ENCODE results near the gene CCL24. TPM values are rescaled to one million over a fixed set of nuclear protein-coding genes. Genes with fewer than 3 reads are reported as not detected.
"Not testable (repeated sequence)": the region's sequence is repeated elsewhere in the genome, so short reads cannot be mapped to it uniquely, and the experiment has no call there.

Gene CCL24
- total RNA-seq, 1 experiment from 2014 or later: not detected

DNA sequence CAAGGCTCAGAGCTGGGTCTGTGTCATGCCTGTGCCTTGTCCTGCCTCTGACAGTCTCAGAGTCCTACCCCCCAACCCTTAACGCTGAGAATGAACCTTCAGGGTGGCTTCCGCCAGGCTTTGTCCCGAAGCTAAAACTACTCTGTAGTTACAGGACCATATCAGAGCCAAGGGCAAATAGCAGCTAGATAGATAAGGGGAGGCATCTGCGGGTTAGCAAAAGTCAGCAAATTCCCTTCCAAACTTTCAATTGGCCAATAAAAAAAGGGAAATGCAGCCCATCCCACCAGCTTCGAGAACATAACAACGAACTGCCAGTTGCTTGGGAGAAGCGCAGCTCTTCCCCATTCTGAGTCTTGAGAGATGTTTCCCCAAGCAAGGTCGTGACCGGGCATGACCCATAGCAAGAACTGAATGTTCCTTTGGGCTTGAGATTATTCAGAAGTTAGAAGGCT, 17.7 kb downstream of the CCL24 start:
- intact Hi-C loops (cut with micrococcal nuclease; ENCODE audit: unreplicated experiment): no loop called here
- CTCF ChIA-PET: no interaction called here
- Histone ChIP-seq H3K27me3 (ENCODE audit: control insufficient read depth, insufficient read depth, low read length) (no peaks in the 10 kb centered on the region), H3K4me1 (ENCODE audit: control insufficient read depth, insufficient read depth, low read length) (no peaks in the 10 kb centered on the region), H3K36me3 (ENCODE audit: control insufficient read depth, insufficient read depth, low read length) (no peaks in the 10 kb centered on the region), H3K9me3 (ENCODE audit: control insufficient read depth, insufficient read depth, low read depth, low read length) (no peaks in the 10 kb centered on the region), H3K27ac (ENCODE audit: low read length) (no peak overlapping the region), H3K4me3 (ENCODE audit: low read depth in 2 of 2, low read length in 2 of 2) (no peak overlapping the region)
- ATAC-seq: no peak
- TF ChIP-seq, protein P1, sequence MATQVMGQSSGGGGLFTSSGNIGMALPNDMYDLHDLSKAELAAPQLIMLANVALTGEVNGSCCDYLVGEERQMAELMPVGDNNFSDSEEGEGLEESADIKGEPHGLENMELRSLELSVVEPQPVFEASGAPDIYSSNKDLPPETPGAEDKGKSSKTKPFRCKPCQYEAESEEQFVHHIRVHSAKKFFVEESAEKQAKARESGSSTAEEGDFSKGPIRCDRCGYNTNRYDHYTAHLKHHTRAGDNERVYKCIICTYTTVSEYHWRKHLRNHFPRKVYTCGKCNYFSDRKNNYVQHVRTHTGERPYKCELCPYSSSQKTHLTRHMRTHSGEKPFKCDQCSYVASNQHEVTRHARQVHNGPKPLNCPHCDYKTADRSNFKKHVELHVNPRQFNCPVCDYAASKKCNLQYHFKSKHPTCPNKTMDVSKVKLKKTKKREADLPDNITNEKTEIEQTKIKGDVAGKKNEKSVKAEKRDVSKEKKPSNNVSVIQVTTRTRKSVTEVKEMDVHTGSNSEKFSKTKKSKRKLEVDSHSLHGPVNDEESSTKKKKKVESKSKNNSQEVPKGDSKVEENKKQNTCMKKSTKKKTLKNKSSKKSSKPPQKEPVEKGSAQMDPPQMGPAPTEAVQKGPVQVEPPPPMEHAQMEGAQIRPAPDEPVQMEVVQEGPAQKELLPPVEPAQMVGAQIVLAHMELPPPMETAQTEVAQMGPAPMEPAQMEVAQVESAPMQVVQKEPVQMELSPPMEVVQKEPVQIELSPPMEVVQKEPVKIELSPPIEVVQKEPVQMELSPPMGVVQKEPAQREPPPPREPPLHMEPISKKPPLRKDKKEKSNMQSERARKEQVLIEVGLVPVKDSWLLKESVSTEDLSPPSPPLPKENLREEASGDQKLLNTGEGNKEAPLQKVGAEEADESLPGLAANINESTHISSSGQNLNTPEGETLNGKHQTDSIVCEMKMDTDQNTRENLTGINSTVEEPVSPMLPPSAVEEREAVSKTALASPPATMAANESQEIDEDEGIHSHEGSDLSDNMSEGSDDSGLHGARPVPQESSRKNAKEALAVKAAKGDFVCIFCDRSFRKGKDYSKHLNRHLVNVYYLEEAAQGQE (IDR thresholded peaks at IDR 0.05; ENCODE audit: insufficient read depth in 1 of 2, low read depth in 2 of 2, low read length in 1 of 2): no peak
- TF ChIP-seq TCF7L2 (IDR thresholded peaks at IDR 0.05; ENCODE audit: low read depth, low read length): no peak
- no peak for DNase-seq (ENCODE audit: low read depth, low spot score)
- in situ Hi-C loops (cut with HindIII; ENCODE audit: low pct_unique_long_range_greater_than_20kb, low sequenced_read_pairs): no loop called here
- POLR2A ChIA-PET: no interaction called here
- no TSS peak for BruUV-seq (replicated peaks)

DNA sequence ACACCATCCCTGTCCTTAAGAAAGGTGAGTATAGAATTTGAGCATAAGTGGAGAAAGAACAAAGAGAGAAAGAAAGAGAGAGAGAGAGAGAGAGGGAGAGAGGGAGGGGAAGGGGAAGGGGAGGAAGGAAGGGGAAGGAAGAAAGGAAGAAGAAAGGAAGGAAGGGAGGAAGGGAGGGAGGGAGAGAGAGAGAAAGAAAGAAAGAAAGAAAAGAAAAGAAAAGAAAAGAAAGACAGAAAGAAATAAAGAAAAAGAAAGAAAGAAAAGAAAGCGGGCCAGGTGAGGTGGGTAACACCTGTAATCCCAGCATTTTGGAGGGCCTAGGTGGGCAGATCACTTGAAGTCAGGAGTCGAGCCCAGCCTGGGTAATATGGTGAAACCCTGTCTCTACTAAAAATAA, 19.9 kb downstream of the CCL24 start:
- no TSS peak for BruUV-seq (replicated peaks)
- ChIA-PET CTCF (no interaction called here), POLR2A (no interaction called here)
- no peak overlapping the region for H3K4me3 ChIP-seq (ENCODE audit: low read depth in 2 of 2, low read length in 2 of 2)
- in situ Hi-C loops (cut with HindIII; ENCODE audit: low pct_unique_long_range_greater_than_20kb, low sequenced_read_pairs) (no loop called here), intact Hi-C loops (cut with micrococcal nuclease; ENCODE audit: unreplicated experiment) (no loop called here)
- no peak for DNase-seq (ENCODE audit: low read depth, low spot score)
- TF ChIP-seq, protein P1 (IDR thresholded peaks at IDR 0.05; ENCODE audit: insufficient read depth in 1 of 2, low read depth in 2 of 2, low read length in 1 of 2): no peak
- TF ChIP-seq TCF7L2 (IDR thresholded peaks at IDR 0.05; ENCODE audit: low read depth, low read length) (no peak), SIN3A (IDR thresholded peaks at IDR 0.05; ENCODE audit: borderline replicate concordance, insufficient read depth, low read depth, low read length) (no peak), POLR2AphosphoS5 (IDR thresholded peaks at IDR 0.05; ENCODE audit: low read depth, low read length) (no peak)
- TF ChIP-seq, protein P2, sequence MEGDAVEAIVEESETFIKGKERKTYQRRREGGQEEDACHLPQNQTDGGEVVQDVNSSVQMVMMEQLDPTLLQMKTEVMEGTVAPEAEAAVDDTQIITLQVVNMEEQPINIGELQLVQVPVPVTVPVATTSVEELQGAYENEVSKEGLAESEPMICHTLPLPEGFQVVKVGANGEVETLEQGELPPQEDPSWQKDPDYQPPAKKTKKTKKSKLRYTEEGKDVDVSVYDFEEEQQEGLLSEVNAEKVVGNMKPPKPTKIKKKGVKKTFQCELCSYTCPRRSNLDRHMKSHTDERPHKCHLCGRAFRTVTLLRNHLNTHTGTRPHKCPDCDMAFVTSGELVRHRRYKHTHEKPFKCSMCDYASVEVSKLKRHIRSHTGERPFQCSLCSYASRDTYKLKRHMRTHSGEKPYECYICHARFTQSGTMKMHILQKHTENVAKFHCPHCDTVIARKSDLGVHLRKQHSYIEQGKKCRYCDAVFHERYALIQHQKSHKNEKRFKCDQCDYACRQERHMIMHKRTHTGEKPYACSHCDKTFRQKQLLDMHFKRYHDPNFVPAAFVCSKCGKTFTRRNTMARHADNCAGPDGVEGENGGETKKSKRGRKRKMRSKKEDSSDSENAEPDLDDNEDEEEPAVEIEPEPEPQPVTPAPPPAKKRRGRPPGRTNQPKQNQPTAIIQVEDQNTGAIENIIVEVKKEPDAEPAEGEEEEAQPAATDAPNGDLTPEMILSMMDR (IDR thresholded peaks at IDR 0.05): no peak
- H3K27ac ChIP-seq (ENCODE audit: low read length): no peak overlapping the region
- no peaks in the 10 kb centered on the region for H3K36me3 ChIP-seq (ENCODE audit: control insufficient read depth, insufficient read depth, low read length)
- no peaks in the 10 kb centered on the region for H3K27me3 ChIP-seq (ENCODE audit: control insufficient read depth, insufficient read depth, low read length)
- H3K9me3 ChIP-seq (ENCODE audit: control insufficient read depth, insufficient read depth, low read depth, low read length): no peaks in the 10 kb centered on the region
- H3K4me1 ChIP-seq (ENCODE audit: control insufficient read depth, insufficient read depth, low read length): no peaks in the 10 kb centered on the region
- ATAC-seq: no peak

DNA sequence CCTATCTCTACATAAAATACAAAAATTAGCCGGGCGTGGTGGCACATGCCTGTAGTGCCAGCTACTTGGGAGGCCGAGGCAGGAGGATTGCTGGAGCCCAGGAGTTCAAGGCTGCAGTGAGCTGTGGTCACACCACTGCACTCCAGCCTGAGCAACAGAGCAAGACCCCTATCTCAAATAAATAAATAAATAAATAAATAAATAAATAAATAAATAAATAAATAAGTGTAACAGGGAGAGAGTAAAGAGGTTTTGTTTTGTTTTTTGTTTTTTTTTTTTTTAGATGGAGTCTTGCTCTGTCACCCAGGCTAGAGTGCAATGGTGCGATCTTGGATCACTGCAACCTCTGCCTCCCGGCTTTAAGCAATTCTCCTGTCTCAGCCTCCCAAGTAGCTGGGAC, 21.0 kb downstream of the CCL24 start:
- POLR2A ChIA-PET; H3K36me3 ChIP-seq (ENCODE audit: control insufficient read depth, insufficient read depth, low read length); H3K27me3 ChIP-seq (ENCODE audit: control insufficient read depth, insufficient read depth, low read length); H3K4me1 ChIP-seq (ENCODE audit: control insufficient read depth, insufficient read depth, low read length); DNase-seq (ENCODE audit: low read depth, low spot score); H3K4me3 ChIP-seq (ENCODE audit: low read depth in 2 of 2, low read length in 2 of 2); CTCF ChIA-PET; intact Hi-C loops (cut with micrococcal nuclease; ENCODE audit: unreplicated experiment); BruUV-seq (replicated peaks); H3K9me3 ChIP-seq (ENCODE audit: control insufficient read depth, insufficient read depth, low read depth, low read length); ATAC-seq; in situ Hi-C loops (cut with HindIII; ENCODE audit: low pct_unique_long_range_greater_than_20kb, low sequenced_read_pairs); H3K27ac ChIP-seq (ENCODE audit: low read length): not testable (repeated sequence)
